Measurements from ENCODE around the gene PNLIPRP1.

PNLIPRP1 gene

DNA sequence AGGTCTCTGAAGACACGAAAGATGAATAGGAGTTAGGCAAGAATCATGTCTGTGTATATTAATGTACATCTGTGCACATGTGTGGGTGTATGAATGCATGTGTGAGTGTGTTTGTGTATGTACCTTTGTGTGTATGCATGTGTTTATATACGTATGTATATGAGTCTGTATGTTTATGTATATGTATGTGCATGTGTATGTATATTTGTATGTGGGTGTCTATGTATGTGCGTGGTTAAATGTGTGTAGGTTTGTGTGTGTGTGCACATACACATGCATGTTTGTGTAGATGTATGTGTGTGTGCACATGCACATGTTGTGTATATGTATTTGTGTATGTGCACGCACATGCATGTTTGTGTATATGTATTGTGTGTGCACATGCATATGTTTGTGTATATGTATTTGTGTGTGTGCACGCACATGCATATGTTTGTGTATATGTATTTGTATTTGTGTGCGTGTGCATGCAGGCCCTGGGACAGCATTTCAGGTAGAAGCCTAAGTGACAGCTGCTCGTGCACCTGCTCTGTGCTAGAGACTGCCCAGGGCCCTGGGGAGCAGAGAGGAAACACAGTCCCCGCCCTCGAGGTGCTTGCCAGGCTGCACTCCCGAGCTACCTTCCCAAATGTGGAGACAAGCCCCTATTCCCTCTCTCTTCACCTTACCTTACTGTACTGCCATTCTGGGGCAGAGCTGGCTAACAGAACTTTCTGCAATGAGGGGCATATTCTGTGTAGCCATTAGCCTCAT is 12.1 kb downstream of the PNLIPRP1 start:
- DNase-seq: no peak

DNA sequence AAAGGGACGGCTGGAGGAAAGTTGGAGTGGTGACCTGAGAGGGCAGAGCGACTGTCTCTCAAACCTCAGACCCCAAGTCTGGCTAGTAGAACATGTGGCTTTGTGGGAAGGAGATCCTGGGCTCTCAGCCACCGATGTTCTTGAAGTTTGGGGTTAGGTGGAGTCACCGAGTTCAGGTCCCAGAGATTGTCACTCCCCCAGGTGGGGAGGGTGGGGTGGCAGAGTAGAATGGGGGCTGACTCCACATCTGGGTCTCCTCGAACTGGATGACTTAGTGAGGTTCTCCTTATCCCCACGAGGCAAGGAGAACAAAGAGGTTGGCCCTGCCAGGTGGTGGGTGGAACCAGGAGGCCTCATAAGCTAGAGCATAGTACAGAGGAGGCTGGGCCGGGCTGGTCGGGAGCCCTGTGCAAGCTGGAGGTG is 15.3 kb downstream of the PNLIPRP1 start:
- DNase-seq: no peak

DNA sequence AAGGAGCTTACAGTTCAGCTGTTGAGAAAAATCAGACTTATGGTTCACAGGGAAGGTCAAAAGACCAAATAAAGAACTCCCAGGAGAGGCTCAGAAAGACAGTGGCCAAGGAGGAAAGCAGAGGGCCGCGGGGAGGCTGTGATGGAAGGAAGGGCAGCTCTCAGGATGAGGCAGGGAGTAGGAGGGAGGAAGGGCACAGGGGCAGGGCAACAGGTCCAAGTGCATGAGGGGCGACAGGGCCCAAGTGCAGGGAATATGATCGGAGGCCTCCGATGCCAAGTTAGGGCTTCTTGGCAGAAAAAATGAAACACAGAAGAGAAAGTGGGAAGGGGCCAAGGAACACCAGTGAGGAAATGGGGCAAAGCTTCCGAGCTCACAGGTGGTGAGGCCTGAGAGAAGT is 16.6 kb downstream of the PNLIPRP1 start:
- no peak for DNase-seq

DNA sequence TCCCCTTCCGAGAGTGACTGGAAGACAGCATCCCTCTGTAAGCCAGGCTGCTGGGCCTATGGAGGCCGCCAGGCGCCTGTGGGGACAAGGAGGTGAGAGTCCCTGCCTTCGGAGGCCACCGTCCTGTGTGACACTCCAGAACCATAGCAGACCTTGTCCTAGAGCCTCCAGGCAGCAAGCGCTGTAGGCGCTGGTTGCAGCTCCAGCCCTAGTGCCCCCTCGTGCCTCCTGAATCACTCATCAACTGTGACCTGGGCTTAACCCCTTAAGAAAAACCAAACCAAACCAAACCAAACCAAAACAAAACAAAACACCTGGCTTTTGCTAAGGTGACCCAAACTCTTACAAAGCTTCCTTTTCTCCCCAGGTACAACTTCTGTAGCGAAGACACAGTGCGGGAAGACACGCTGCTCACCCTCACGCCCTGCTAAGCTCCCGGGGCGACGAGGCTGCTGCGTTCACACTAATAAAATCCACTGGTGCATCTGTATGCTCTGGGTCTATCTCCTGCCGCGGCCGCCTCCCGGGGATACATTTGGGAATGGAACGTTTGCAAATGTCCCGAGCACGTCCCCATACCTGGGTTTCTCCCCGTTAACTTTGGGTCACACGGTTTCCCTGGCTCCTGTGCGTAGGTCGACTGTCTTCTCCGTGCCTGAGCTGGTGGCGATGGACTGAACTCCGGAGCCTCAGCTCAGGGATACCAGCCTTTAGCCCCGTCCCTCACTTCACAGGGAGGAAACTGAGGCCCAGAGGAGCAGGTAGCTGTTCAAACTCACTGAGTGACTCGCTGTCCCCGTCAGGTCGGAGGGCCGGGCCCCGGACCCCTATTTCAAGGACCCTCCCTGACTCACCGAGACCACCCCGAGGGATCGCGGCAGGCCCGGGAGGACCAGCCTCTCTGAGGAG is 18.2 kb downstream of the PNLIPRP1 start:
- DNase-seq: no peak

DNA sequence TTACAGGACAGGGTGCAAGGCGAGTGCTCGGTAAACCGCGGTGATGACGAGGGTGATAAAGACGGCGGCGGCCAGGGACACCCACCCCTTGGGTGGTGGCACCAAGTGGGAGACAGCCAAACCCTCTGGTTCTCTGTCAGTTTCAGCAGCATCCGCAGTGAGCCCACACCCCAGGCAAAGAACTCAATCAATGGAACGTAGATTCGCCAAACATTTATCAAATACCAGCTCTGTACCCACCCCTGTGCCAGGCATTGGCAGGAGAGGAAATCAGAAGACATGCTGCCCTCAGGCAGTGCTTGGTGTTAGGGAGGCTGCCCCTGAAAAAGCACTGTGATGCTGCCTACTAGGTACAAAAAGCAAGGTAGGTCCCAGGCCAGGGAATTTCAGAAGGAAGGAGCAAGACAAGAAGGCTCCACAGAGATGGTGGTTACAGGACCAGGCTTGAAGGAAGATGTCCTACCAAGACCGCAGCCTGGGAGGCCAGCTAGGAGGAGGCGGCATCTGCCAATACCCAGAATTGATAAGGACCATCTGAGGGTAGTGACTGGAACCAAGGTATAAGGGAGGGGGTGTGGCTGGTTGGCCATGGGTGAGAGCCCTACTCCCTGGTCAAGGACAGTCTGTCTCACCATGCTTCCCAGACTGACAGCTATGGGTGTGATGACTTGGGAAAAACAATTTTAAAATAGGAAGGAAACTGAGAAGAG is 19.8 kb downstream of the PNLIPRP1 start:
- no peak for DNase-seq

DNA sequence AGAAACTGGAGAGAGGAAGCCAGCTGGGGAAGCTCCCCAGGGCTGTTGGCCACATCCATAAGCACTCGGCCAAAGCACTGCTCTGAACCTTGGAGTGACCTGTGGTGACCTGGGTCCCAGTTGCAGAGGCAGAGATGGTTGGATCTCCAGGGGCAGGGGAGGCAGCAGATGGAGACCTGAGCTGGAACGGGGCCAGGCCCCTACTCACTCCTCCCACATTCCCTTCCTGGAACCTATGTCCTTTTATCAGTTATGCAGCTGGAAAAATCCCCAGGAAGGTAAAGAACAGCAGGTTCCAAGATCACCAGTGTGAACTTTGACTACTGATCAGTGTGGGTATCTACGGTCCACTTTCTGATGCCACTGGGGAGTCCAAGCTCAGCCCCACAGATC is 20.4 kb downstream of the PNLIPRP1 start:
- no peak for DNase-seq

DNA sequence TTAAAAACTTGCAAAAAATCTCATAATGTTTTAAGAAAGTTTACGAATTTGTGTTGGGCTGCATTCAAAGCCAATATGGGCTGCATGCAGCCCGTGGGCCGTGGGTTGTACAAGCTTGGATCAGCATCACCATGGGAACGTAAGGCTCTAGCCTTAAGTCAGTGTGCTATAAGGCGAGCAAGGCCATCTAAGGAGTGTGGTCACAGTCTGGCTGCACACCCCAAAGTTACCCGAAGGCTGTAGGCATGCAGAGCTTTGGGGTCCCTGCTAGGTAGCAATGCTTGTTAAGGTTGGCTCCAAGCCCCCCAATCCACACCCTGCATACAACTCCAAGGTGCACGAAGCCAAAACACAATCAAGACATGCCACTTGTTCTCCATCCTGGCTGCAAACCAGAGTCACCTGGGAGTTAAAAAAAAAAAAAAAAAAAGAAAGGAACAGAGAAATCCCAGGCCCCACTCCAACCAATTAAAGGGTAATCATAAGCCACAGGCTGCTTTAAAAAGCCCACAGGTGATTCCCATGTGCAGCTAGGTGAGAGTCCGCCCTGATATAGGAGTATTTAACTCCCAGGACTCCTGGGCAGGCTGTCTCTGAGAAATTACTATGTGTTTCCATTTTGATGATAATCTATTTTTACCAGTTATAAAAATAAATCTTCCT is 21.5 kb downstream of the PNLIPRP1 start:
- no peak for DNase-seq

DNA sequence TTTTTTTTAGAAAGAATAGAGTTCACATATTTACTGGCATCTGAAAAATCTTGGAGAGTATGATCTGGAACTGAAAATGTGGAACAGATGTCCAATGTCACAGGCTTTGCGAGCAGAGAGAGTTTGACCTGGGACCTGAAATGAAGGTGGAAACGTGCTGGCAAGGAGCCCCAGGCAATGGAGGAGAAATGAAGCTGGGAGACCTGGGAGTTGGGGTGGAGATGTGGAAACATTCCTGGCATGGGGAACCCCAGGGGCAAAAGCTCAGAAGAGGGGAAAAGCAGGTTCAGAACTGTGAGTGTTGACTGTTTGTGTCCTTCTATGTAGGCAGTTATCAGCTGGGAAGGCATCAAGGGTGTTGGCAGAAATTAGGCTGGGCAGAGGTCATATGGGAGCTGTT is 22.7 kb downstream of the PNLIPRP1 start:
- DNase-seq: no peak

DNA sequence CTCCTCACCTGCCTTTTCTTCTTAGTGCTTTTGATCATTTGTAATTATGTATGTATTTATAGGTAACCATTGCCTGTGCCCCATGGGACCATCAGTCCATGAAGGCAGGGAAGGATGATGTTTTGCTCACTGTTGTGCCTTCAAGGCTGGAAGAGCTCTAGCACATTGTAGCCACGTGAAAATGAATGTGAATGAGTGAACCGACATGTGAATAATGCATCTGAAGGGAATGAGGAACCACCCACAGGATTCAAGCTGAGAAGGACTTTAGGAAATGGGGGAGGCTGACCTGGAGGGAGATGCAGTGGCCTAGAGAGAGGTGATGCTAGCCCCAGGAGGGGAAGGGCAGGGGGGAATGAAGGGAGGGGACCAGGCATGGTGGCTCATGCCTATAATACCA is 24.0 kb downstream of the PNLIPRP1 start:
- DNase-seq: no peak

DNA sequence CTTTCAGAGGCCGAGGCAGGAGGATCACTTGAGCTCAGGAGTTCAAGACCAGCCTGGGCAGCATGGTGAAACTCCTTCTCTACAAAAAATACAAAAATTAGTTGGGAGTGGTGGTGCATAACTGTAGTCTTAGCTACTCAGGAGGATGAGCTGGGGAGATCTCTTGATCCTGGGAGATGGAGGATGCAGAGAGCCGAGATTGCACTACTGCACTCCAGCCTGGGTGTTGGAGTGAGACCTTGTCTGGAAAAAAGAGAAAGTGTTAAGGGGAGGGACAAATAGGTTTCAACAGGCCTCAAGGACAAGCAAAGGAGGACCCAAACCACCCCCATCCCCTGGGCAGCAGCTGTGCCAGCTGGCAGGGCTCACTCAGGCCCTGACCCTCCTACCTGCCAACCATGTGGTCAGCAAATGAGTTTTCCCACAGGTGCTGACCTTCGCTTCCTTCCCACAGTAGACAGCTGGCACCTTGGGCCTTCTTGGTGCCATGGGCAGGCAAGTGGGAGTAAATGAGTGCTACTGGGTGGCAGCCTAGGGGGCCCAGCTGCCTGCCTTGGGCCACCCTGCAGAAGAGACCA is 24.5 kb downstream of the PNLIPRP1 start:
- no peak for DNase-seq

DNA sequence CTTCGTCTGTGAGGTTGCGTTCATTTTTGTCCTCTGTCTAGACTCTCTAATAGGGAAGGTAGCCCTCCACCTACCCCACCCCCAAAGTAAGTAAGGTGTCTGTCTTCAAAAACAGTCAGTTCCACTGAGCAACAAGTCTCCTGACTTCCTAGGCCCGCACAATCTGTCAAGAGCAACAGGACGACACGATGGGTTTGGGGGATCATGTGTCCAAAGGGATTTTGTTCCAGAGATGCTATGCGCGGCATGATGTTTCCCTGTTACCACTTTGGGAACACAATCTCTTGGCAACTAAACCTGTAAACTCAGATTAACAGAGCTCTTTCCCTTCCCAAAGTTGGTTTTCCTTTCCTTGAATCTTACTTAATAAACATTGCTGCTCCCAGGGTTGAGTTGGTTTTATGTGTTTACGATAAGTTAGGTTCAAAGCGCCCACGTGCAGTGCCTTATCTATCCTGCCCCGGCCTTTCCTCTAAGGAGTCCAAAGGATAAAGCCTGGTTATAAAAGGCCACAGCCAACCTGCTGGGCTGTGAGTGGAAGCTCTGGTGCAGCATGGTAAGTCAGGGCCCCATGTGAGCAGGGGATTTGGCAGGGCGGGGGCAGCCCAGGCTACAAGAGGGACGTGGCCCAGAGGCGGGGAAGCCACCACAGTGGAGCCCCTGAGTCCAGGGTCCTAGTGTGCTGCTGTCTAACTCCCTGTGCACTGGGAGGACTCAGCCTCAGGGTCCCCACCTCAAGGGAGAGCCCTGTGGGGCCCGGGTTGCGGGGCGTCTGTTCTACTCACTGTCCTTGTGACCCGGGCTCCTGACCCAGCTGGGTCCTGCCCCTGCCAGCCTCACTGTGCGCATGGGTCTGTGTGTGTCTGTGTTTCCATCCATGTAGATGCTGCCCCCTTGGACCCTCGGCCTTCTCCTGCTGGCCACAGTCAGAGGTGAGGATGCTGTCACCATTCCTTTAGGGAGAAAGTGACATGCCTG is 30.0 kb downstream of the PNLIPRP1 start, which contains the start of gene PNLIPRP2:
PNLIPRP2 (plus strand) TSS at position 531 of the 978 bp plus-strand sequence.
- DNase-seq: no peak

DNA sequence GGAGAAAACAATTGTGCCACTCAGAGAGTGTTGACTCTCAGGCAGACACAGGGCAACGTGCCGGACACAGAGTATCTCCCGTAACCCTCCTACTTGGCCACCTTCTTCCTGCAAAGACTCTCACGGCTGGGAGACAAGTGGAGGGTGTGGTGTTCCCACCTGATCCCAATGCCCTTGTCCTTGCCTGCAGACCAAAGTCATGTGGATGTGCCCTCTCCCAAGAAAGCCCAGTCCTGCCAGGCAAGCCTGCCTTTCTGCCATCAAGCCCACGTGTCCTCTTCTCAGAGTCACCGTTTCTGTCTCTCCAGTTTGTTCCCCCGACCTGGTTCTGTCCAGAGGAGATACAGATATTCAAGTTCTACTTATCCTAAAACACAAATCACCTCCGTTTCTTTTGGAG is 30.7 kb downstream of the PNLIPRP1 start:
- no peak for DNase-seq

DNA sequence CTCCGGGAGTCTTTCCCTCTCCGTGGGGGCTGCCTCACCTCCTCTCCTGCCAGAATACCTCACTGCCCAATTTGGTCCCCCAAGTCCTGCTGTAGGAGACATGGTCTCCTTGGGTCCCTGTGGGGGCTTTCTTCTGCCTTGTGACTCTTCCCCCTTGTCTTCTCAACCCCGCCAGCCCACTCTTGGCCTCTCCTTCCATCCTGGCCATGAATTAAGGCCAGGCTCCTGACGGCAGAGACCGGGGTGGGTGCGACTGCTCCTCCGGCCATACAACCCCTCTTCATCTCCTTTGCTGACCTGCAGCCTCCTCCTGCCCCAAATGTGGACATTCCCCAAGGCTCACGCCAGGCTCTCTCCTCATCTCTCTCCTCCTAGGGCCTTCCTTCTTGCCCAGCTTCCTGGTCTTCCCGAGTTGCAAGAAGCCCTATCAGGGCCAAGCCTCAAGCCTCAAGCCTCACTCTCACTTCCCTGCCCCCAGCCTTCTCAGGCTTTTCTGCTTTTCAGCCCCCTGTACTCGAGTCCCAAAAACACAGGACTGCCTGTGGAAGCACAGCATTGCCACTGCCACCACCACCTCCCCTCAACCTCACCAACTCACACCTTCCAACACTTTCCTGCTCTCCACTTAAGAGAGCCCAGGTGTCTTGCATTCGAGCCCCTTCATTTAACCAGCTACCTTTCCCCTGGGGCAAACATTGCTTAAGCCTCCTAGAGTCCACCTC is 31.3 kb downstream of the PNLIPRP1 start:
- no peak for DNase-seq

DNA sequence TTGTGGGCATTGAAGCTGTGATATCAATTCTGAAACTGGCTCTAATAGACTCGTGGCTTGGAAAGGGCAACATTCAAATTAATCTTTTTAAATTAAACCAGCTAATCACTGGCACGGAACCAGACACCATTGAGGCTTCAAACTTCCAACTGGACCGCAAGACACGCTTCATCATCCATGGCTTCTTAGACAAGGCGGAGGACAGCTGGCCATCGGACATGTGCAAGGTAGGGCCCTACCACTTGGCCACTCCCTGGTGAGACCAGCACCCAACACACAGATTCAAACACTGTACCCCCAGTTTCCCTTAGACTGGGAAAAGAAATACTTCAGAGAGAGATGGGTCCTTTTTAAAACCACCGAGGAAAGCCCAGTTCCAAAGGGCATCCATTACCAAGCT is 35.1 kb downstream of the PNLIPRP1 start:
- DNase-seq: no peak

DNA sequence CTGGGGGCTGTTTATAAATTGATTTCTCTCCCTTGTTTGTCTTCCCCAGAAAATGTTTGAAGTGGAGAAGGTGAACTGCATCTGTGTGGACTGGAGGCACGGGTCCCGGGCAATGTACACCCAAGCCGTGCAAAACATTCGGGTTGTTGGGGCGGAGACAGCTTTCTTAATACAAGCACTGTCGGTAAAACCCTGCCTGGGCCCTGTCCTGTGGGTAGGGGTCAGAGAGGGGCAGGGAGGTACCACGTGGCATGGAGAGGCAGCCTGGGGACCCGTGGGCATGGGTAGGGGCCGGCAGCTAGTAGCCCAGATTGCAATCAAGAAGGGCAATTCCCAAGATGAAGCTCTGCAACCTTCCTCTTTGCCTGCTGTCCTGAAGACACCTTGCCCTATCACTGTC is 36.1 kb downstream of the PNLIPRP1 start:
- DNase-seq: no peak

DNA sequence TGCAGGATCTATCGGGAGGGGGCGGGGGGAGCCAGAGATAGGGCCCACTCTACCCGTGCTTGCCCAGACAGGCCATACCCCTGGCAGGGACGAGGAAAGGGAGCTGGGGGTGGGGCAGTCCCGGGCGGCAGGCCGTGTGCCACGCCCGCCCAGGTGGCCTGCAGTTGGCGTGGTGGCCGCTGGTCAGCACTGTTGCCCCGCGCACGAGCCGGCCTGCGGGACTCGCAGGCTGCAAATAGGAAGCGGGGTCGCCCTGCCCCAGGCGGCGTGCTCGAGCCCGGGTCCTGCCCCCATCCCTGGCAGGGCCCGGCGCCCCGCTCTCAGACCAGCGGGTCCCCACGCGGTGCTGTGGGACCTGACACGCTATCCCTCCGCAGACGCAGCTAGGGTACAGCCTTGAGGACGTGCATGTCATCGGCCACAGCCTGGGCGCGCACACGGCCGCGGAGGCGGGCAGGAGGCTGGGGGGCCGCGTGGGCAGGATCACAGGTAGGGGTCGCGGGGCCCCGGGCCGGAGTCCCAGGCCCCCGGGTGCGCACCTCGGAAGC is 36.7 kb downstream of the PNLIPRP1 start:
- no peak for DNase-seq

DNA sequence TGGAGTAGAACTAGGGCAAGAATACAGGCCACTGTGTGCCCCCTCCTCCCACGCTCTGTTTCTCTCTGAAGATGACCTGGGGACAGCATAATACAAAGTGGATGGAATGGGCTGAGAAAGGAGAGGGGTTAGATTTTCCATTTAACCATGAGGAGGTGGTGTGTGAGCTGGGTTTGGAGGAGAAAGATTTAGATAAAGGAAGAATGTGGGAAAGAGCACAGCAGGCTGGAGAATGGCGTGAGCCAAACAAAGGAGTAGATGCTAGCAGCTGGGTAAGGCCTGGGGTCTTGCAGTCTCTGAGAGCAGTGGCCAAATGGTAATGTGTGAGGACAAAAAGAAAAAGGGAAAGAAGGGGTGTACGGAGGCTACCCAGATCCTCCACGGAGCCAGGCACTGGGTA is 38.6 kb downstream of the PNLIPRP1 start:
- DNase-seq: no peak

DNA sequence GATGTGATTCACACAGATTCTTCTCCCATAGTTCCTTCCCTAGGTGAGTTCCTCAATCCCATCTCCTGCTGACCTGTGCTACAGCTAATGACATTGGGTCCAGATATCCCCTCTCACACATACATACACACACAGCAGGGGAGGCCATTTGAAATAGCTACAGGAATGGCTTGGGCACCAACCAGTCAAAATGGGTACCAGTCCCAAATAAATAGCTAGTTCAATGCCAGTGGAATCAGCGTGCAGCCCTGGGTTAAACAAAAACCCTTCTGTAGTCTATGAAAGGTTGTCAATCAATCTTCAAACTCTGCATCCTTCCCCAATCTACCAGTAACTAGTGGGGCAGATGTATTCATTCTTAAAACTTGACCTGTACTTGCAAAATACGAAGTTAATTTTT is 39.3 kb downstream of the PNLIPRP1 start:
- DNase-seq: no peak

DNA sequence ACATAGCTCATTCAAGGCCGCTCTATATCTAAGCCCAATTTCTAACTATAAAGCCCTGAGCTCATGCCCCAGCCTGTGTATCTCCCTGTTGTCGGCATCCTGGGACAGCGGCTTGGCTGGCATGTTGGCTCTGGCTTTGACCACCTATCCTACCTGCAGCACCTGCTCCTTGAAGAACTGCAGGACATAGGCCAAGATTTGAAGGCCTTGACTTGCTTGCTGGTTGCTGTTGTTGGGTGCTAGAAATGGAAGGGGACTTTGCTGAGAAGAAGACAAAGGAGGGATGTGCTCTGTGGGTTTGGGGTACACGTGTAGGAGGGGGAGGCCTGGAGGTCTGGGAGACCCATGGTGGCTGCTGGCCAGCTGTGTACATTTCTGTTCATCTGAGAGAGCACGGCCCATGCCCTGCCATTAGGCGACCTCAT is 41.1 kb downstream of the PNLIPRP1 start:
- DNase-seq: no peak
